SK-N-SH (cell line): ENCODE data around the gene COL20A1. TPM values are rescaled to one million over a fixed set of nuclear protein-coding genes. Genes with fewer than 3 reads are reported as not detected.

Experiments
- CTCF ChIA-PET: fragments of 300-600, 350-600 bp; formaldehyde crosslinking; extraction: SDS; loops from one replicate; lab custom pipeline; 2021; lab: Yijun Ruan, JAX
- POLR2A ChIA-PET: fragments of 350-600 bp; sonication (Branson Sonifier 250); formaldehyde crosslinking; extraction: SDS; loops from one replicate; lab custom pipeline; 2020; ENCODE audit warnings: antibody characterized with exemption, inconsistent platforms; lab: Yijun Ruan, JAX
- DNase-seq: peaks from one replicate; pipeline ENCODE4 v3.0.0; 2012
- H2AFZ ChIP-seq: fragments of 200-600 bp; sonication (generic); 2 replicates; pipeline ENCODE4 v1.8.1; 2016; ENCODE audit warnings: antibody characterized with exemption, mild to moderate bottlenecking, low read depth
- H3F3A ChIP-seq: fragments of 200-600 bp; sonication (generic); replicated peaks from 2 replicates; pipeline ENCODE3; 2016; ENCODE audit warnings: antibody characterized with exemption, mild to moderate bottlenecking; ENCODE audit not compliant: insufficient read depth
- H3K27ac ChIP-seq, 2 experiments: fragments of 200-500 bp in 1 of 2; fragments of 200-600 bp in 1 of 2; sonication (Bioruptor generic) in 1 of 2; sonication (generic), shearing (Covaris generic) in 1 of 2; 2 replicates each; pipeline versions ENCODE4 v1.5.1 to v1.6.1; 2014 to 2016; ENCODE audit warnings: low read depth in 2 of 2, inconsistent platforms in 1 of 2, low read length in 1 of 2, mild to moderate bottlenecking in 1 of 2, mixed read lengths in 1 of 2
- H3K27me3 ChIP-seq: fragments of 200-600 bp; sonication (generic), shearing (Covaris generic); 2 replicates; pipeline ENCODE4 v1.6.1; 2016; ENCODE audit warnings: mixed run types; ENCODE audit not compliant: insufficient read depth
- H3K36me3 ChIP-seq, 2 experiments: fragments of 200-500 bp in 1 of 2; fragments of 200-600 bp in 1 of 2; sonication (Bioruptor generic) in 1 of 2; sonication (generic) in 1 of 2; replicated peaks in 1 of 2; 2 replicates each; pipeline versions ENCODE3 to v1.5.1; 2014 to 2016; ENCODE audit warnings: low read length in 1 of 2, mild to moderate bottlenecking in 1 of 2; ENCODE audit not compliant: insufficient read depth in 2 of 2, control insufficient read depth in 1 of 2
- H3K4me1 ChIP-seq, 2 experiments: fragments of 200-500 bp in 1 of 2; fragments of 200-600 bp in 1 of 2; sonication (Bioruptor generic) in 1 of 2; sonication (generic), shearing (Covaris generic) in 1 of 2; 2 replicates each; pipeline versions ENCODE4 v1.5.1 to v1.6.1; 2014 to 2016; ENCODE audit warnings: low read depth in 1 of 2, low read length in 1 of 2, mixed run types in 1 of 2; ENCODE audit not compliant: insufficient read depth in 2 of 2, control insufficient read depth in 1 of 2
- H3K4me2 ChIP-seq: fragments of 200-600 bp; sonication (generic), shearing (Covaris generic); 2 replicates; pipeline ENCODE4 v1.6.1; 2017; ENCODE audit warnings: mixed run types
- H3K4me3 ChIP-seq, 2 experiments: fragments of 200-500 bp in 1 of 2; fragments of 200-600 bp in 1 of 2; sonication (Bioruptor generic) in 1 of 2; sonication (generic), shearing (Covaris generic) in 1 of 2; 2 replicates each; pipeline versions ENCODE4 v1.5.1 to v1.8.1; 2014 to 2016; ENCODE audit warnings: low read depth in 2 of 2, inconsistent platforms in 1 of 2, low read length in 1 of 2, mild to moderate bottlenecking in 1 of 2, mixed read lengths in 1 of 2, moderate library complexity in 1 of 2
- H3K79me2 ChIP-seq: fragments of 200-600 bp; sonication (generic); 2 replicates; pipeline ENCODE4 v1.8.1; 2017; ENCODE audit warnings: mild to moderate bottlenecking; ENCODE audit not compliant: insufficient read depth
- H3K9ac ChIP-seq: fragments of 200-600 bp; sonication (generic); 2 replicates; pipeline ENCODE4 v1.6.1; 2017; ENCODE audit warnings: mixed run types
- H3K9me2 ChIP-seq: fragments of 200-600 bp; sonication (generic); 2 replicates; pipeline ENCODE4 v1.6.1; 2017; ENCODE audit warnings: mixed run types
- H3K9me3 ChIP-seq: fragments of 200-600 bp; sonication (generic); 2 replicates; pipeline ENCODE4 v1.6.1; 2017; ENCODE audit warnings: mixed run types, mild to moderate bottlenecking, moderate library complexity
- H4K20me1 ChIP-seq: fragments of 200-600 bp; sonication (generic); 2 replicates; pipeline ENCODE4 v1.6.1; 2017; ENCODE audit warnings: mild to moderate bottlenecking, mixed run types; ENCODE audit not compliant: insufficient read depth
- CHD2 ChIP-seq: fragments of 150-350 bp; IDR thresholded peaks from 2 replicates; pipeline ENCODE4 v1.6.1; 2018; ENCODE audit warnings: low read length; ENCODE audit not compliant: partially characterized antibody
- EP300 ChIP-seq, 2 experiments: IDR thresholded peaks; 2 replicates each; pipeline versions ENCODE4 v1.4.0 to v1.6.1; 2012; ENCODE audit warnings: borderline replicate concordance in 1 of 2, low read depth in 1 of 2, low read length in 1 of 2
- EZH2phosphoT487 ChIP-seq: fragments of 200-600 bp; sonication (generic); IDR thresholded peaks from 2 replicates; pipeline ENCODE4 v1.6.1; 2017; ENCODE audit warnings: low read depth, mixed run types, mild to moderate bottlenecking, antibody characterized with exemption, moderate library complexity, borderline replicate concordance
- FOSL2 ChIP-seq: IDR thresholded peaks from 2 replicates; pipeline ENCODE4 v1.4.0; 2012; ENCODE audit warnings: low read depth, mild to moderate bottlenecking, moderate library complexity, borderline replicate concordance
- FOXM1 ChIP-seq: IDR thresholded peaks from 2 replicates; pipeline ENCODE4 v1.4.0; 2012; ENCODE audit warnings: low read depth, mild to moderate bottlenecking
- GABPA ChIP-seq: IDR thresholded peaks from 2 replicates; pipeline ENCODE4 v1.4.0; 2012; ENCODE audit warnings: low read depth, mild to moderate bottlenecking
- NFIC ChIP-seq: IDR thresholded peaks from 2 replicates; pipeline ENCODE4 v1.4.0; 2012; ENCODE audit warnings: borderline replicate concordance
- NRF1 ChIP-seq: IDR thresholded peaks from 2 replicates; pipeline ENCODE4 v1.6.1; 2012; ENCODE audit warnings: low read depth, mild to moderate bottlenecking, low read length
- RAD21 ChIP-seq: IDR thresholded peaks from 2 replicates; pipeline ENCODE4 v1.6.1; 2012; ENCODE audit warnings: mild to moderate bottlenecking, low read length
- RFX5 ChIP-seq: IDR thresholded peaks from 2 replicates; pipeline ENCODE4 v1.6.1; 2012; ENCODE audit warnings: mild to moderate bottlenecking, improper control_type of control experiment, low read length
- RXRA ChIP-seq: IDR thresholded peaks from 2 replicates; pipeline ENCODE4 v1.4.0; 2012; ENCODE audit warnings: low read depth, mild to moderate bottlenecking, borderline replicate concordance
- SIN3A ChIP-seq: IDR thresholded peaks from 2 replicates; pipeline ENCODE4 v1.6.1; 2012; ENCODE audit warnings: low read depth, mild to moderate bottlenecking, low read length, moderate library complexity, borderline replicate concordance
- TCF12 ChIP-seq: IDR thresholded peaks from 2 replicates; pipeline ENCODE4 v1.4.0; 2012
- TEAD4 ChIP-seq: IDR thresholded peaks from 2 replicates; pipeline ENCODE4 v1.4.0; 2012; ENCODE audit warnings: mild to moderate bottlenecking, borderline replicate concordance; ENCODE audit not compliant: insufficient read depth
- USF2 ChIP-seq: fragments of 150-350 bp; IDR thresholded peaks from 2 replicates; pipeline ENCODE4 v1.6.1; 2017; ENCODE audit warnings: antibody characterized with exemption, low read length, low read depth, borderline replicate concordance
- YY1 ChIP-seq: IDR thresholded peaks from 2 replicates; pipeline ENCODE4 v1.4.0; 2012; ENCODE audit warnings: low read depth, mild to moderate bottlenecking
- WGBS: methylation state at CpG from one replicate; pipeline ENCODE4 v1.1.6; 2017; ENCODE audit warnings: low lambda C conversion rate; 5-methylcytosine and 5-hydroxymethylcytosine counted together
- polyA plus RNA-seq, 3 experiments: library from polyadenylated mRNA; depleted of rRNA; stranded (reverse); fragments of >200 nt; gene quantifications; 2 replicates each; pipeline ENCODE4 v1.2.3, GENCODE V29; 2012
- TF ChIP-seq, protein P1 (sequence below): fragments of 150-350 bp; IDR thresholded peaks from 2 replicates; pipeline ENCODE4 v1.6.1; 2016; ENCODE audit warnings: mild to moderate bottlenecking, low read depth, low read length
- TF ChIP-seq, protein P2 (sequence below): IDR thresholded peaks from 2 replicates; pipeline ENCODE4; 2012

Gene COL20A1
- polyA plus RNA-seq, 1 of the 3 experiments (the other 2 are of a cell fraction) = not detected

GRCh38 chr20:63357921-63358905 lies 65.2 kb downstream of the COL20A1 start:
- H3K9me3 ChIP-seq = no peaks in the 10 kb centered on the region
- whole genome bisulfite sequencing = 66% methylated on average over 11 of the region's 26 CpGs
- no peak overlapping the region for H3K4me2 ChIP-seq

GRCh38 chr20:63359164-63359934 lies 66.4 kb downstream of the COL20A1 start:
- Histone ChIP-seq H3K4me2 (no peak overlapping the region), H3K9ac (no peak overlapping the region), H3K27me3 (no peaks in the 10 kb centered on the region), H3K79me2 (no peaks in the 10 kb centered on the region), H3K4me1 (no peaks in the 10 kb centered on the region), H4K20me1 (no peaks in the 10 kb centered on the region), H3K9me2 (no peaks in the 10 kb centered on the region), H3K4me3 (no peak overlapping the region), H3K36me3 (no peaks in the 10 kb centered on the region), H3F3A (no peaks in the 10 kb centered on the region), H3K9me3 (no peaks in the 10 kb centered on the region), H3K27ac (no peak overlapping the region), H2AFZ (no peak overlapping the region)
- CTCF ChIA-PET = interaction anchor here (4.9 to 7.3 kb wide), 2 partner anchors 22 to 51 kb away, joined by 30 to 39 read pairs; no protein-coding TSS in a partner anchor
- TF ChIP-seq RXRA (no peak), USF2 (no peak), FOSL2 (no peak), SIN3A (no peak)
- TF ChIP-seq, protein P1, sequence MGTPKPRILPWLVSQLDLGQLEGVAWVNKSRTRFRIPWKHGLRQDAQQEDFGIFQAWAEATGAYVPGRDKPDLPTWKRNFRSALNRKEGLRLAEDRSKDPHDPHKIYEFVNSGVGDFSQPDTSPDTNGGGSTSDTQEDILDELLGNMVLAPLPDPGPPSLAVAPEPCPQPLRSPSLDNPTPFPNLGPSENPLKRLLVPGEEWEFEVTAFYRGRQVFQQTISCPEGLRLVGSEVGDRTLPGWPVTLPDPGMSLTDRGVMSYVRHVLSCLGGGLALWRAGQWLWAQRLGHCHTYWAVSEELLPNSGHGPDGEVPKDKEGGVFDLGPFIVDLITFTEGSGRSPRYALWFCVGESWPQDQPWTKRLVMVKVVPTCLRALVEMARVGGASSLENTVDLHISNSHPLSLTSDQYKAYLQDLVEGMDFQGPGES = no peak
- POLR2A ChIA-PET = no interaction called here
- DNase-seq = no peak
- 80% methylated on average over 21 of the region's 42 CpGs for WGBS

More at GRCh38 chr20:63357921-63358905, 65.2 kb downstream of the COL20A1 start:
- no peaks in the 10 kb centered on the region for H3K9me2 ChIP-seq
- POLR2A ChIA-PET = no interaction called here
- no peak overlapping the region for H3K9ac ChIP-seq
- no peak overlapping the region for H3K4me3 ChIP-seq
- H3K27me3 ChIP-seq = no peaks in the 10 kb centered on the region
- no peak overlapping the region for H3K27ac ChIP-seq
- DNase-seq = no peak
- H2AFZ ChIP-seq = no peak overlapping the region
- CTCF ChIA-PET = interaction anchor here (1.0 to 7.3 kb wide), 4 partner anchors 9 to 50 kb away, joined by 3 to 39 read pairs (median 18); no protein-coding TSS in a partner anchor
- H4K20me1 ChIP-seq = no peaks in the 10 kb centered on the region
- no peak for TF ChIP-seq EP300 (IDR thresholded peaks at IDR 0.05; ENCODE audit: borderline replicate concordance in 1 of 2, low read depth in 1 of 2, low read length in 1 of 2)
- TF ChIP-seq, protein P2, sequence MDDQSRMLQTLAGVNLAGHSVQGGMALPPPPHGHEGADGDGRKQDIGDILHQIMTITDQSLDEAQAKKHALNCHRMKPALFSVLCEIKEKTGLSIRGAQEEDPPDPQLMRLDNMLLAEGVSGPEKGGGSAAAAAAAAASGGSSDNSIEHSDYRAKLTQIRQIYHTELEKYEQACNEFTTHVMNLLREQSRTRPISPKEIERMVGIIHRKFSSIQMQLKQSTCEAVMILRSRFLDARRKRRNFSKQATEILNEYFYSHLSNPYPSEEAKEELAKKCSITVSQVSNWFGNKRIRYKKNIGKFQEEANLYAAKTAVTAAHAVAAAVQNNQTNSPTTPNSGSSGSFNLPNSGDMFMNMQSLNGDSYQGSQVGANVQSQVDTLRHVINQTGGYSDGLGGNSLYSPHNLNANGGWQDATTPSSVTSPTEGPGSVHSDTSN = no peak
- no peak for TF ChIP-seq TEAD4
- TF ChIP-seq GABPA = no peak
- no peak for TF ChIP-seq FOXM1
- TF ChIP-seq NFIC = no peak
- TF ChIP-seq TCF12 = no peak
- TF ChIP-seq CHD2 = no peak
- TF ChIP-seq RAD21 = no peak
- no peak for TF ChIP-seq NRF1
- no peak for TF ChIP-seq YY1
- no peak for TF ChIP-seq RFX5
- no peak for TF ChIP-seq EZH2phosphoT487
- H3F3A ChIP-seq = no peaks in the 10 kb centered on the region
- no peaks in the 10 kb centered on the region for H3K79me2 ChIP-seq
- H3K36me3 ChIP-seq = no peaks in the 10 kb centered on the region
- no peaks in the 10 kb centered on the region for H3K4me1 ChIP-seq
